GM21528 (cell line): Measurements from ENCODE around the gene WWC2.

Experiments used
- ATAC-seq: cut with Tn5 transposase; IDR thresholded peaks from one replicate; pipeline ENCODE4 v1.9.1; 2021; ENCODE audit warnings: mild to moderate bottlenecking, moderate library complexity; ENCODE audit not compliant: unreplicated experiment, low FRiP score

WWC2 gene

DNA sequence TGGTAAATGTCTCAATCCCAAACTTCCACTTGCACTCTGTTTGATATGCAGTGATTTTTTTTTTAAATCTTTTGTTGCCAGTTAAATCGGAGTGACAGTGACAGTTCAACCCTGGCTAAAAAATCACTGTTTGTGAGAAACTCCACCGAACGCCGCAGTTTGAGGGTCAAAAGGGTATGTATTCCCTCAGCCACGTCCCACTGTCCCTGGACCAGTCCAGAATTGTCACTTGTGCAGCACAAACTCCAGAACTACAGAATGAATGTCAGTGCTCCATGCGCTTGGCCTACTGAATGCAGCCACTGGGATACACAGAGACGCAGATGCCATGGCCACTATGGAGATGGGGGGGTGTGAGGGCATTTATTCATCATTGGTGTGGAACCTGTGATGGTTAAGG lies 186.8 kb downstream of the WWC2 start:
- ATAC-seq = no peak

DNA sequence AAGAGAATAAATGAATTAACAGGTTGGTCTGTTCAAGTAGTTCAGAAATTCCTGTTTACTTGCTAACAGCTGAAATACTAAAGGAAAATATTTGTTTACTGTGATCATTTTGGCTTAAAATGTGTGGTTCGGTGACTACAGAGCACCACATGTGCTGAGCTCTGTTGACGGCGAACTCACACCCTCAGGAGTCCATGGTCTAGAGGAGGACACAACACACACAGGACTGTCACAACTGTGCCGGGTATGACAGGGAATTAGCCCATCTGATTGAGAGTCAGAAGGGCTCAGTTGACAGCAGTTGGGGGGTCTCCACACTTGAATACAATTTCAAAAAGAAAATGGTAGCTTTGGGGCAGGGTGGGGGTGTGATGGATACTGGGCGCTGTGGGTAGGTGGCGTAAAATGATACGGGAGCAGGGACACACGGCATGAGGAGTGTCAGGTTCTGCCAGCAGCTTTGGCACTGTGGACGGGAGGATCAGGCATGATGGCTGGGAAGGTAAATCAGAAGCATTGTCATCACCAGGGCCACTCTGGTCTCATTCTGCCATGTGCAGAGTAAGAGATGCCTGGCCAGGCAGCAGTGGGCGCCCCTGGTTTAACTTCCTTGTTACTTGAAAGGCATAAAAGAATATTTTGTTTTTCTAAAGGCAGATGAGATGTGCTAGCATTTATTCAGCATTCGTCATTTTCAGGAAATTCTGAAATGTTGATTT lies 187.7 kb downstream of the WWC2 start:
- ATAC-seq = no peak

DNA sequence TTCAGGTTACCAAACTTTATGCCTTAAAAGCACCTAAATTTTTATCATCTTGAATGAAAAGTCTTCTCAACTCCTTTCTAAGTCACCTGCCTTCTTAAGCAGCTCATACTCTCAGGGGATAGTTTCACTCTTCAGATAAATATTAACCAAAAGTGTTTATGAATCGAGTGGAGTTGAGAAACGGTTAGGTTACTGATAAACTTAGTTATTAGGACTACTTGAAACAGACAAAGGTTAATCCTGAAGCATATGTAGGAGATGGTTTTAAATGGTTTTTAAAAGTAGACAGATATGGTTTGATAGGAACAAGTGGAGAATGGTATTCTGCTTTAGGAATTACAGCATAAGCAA lies 188.2 kb downstream of the WWC2 start:
- ATAC-seq = peak; percentile 87

DNA sequence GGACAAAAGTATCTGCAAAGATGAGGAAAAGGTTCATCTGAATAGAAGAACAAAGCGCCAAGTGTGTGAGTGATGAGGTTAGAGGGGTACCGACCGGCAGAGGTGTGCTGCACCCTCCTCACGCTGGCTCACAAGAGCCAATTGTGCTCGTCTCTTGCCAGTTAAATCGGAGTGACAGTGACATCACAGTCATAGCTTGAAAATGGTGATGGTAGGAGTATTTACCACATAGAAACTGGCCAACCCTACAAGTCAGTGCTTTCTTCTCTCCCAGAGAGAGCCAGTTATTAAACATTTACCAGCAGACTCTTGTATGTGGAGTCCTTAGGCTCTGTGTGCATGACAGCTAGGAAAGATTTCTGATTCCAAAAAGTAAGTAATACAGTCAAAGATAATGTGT lies 188.6 kb downstream of the WWC2 start:
- ATAC-seq = peak; percentile 82

DNA sequence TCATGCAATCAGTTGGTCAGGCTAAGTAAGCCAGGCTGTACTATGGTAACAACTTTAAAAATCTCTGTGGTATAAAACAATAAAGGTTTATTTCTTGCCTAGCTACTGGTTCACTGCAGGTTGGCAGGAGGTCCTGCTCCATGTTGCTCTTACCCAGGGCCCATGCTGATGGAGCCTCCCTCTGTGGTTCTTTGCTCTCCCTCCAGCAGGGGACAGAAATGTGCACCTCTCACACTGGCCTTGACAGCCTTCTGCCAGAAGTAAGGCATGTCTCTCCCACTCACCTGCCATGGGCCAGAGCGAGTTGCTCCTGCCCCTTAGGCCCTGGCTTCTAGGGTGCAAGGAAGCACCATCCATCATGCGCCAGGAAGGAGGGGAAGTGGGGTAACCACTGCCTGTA lies 189.9 kb downstream of the WWC2 start:
- no peak for ATAC-seq

DNA sequence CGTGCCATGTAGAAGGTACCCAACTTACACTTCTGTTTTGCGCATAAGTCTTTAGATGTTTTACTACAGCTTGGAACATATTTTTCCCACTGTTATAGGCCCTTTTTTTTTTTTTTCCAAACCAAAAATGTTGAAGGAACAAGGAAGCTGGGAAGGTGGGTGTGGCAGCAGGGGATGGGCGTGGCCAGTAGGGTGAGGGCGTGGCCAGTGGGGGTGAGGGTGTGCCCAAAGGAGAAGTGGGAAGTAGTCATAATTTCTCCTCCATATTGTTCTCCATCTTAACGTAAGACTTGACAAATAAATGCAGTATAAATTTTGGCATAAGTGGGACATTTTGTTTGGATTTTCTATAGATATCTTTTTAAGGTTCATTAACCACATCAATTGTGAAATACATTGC lies 190.6 kb downstream of the WWC2 start:
- no peak for ATAC-seq

DNA sequence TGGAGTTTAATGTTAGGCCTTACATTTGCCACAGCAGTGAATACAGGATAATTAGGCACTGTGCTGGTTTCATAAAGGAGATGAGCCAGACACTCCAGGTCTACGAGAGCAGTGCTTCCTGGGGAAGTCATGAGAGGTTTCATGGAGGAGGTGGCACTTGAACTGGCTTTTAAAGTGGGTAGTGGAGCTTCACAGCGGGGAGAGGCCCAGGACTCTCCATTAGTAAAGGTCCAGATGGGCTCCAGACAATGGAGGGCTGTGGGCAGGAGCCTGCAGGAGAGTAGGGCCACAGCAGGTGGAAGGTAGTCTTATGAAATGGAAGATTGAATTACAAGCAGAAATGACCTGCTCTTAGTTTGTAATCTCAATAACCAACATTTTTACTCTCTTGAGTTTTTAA lies 192.0 kb downstream of the WWC2 start:
- ATAC-seq = no peak

DNA sequence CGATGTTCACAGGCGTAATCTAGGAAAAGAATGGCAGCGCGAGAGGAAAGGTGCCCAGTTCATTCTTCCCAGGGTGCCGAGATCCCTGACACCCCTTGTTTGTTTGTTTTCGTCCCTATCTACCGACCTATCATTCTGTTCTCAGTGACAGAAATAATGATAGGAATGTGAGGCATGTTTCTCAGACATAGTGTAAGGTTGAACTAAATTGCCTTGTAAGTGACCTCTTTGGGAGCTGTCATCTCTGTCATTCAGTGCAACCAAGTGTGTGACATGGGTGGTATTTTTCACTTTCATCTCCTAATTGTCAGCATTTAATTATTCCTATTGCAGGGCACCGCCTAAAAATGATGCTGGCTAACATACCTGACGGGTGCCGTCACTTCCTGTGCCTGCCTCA lies 196.7 kb downstream of the WWC2 start:
- no peak for ATAC-seq

DNA sequence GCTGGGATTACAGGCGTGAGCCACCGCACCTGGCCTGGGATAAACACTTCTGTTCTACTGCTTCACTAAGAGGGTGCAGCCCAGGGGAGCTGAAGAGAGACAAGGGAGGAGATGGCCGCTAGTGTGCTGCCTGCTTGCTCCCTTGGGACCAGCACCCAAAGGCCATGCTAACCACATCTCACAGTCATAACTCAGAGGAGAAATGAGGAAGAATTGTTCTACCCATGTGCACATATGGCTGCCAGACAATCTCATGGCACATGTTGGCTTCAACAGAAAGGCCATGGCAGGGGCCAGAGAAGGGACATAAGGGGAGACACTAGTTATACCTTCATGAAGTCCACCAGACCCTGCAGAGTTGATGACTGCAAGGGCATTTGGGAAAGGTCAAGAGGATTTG lies 198.6 kb downstream of the WWC2 start:
- no peak for ATAC-seq

DNA sequence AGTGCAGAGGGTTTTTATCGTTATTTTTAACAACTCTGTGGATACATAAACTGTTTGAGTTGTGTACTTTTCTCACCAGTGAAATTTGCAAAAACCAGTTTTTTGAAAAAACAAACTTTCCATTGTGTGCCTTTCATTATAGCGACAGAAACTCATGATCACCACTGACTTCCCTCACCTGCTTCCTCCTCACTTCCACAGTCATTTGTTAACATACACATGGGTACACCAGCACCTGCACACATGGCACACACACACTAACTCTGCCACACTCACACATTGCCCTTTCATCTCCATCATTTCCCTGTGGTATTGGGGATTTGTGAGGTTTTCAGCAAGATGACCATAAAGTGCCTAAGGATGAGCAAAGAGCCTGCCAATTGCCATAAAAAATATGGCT lies 200.4 kb downstream of the WWC2 start:
- ATAC-seq = no peak

DNA sequence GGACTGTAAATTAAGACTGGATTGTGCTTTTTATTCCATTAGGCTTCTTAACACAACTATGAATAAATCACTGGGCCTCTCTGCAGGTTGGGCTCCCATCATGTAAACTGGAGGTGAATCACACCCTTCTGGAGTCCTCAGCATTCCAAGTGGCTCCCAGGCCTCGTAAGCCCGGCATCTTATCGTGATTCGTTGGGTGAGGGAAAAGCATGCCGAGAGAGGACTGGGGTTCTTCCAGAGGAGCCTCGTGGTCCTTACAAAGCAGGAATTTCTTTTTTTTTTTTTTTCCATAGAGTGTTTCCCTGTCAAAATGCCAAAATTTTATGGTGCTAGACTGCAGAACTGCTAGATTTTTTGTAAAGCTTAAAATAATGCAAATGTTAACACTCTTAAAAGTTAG lies 201.0 kb downstream of the WWC2 start:
- no peak for ATAC-seq

DNA sequence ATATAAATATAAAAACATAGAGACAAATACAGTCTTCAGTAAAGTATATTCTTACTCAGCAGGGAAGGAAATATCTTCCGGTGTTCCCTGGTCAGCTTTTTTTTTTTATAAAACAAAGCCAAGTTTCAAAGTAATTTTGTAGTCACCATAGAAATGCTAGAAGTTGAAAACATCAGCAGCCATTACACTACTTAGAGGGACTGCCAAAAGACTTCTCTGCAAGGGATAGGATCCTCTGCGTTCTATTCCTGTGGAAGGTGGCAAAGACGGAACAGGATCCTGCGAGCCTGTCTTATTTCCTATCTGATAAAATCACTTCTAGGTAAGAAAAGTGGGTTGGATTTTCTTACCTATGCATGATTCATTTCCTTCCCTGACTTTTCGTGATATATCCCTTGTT lies 201.6 kb downstream of the WWC2 start:
- no peak for ATAC-seq

DNA sequence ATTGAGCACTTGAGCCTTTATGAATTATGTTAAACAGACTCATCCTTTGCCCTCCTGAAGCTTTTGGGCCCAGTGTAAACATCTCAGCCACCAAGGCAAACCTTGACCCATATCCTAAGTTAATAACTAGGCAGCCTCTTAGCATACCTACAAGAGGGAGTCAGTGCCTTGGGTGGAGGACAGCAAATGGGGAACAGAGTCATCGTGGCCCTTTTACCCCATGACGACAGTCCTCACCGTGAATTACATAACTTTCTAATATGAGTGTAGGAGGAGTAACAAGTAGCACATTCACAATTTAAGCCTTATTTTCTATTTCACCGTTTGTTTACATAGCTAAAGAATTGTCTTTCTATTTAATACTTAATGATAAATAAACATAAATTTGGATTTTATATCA lies 204.2 kb downstream of the WWC2 start:
- ATAC-seq = no peak

DNA sequence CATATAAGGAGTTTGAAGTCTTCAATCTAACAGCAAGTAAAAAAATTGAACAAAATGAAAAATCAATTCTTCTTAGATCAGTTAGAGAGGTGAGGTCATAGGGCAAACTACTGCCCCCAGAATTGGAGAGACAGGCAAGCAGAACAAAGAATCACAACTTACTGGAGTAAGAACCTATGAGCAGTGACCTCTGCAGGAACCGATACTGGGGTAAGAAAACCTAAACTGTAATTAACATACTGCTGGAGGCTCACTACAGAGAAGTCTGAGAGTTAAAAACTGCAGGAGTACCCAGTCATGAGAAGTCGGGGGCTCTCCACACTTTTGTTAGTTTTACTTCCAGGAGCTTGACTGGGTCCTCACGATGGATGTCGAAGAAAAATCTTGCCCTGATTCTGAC lies 205.0 kb downstream of the WWC2 start:
- no peak for ATAC-seq

DNA sequence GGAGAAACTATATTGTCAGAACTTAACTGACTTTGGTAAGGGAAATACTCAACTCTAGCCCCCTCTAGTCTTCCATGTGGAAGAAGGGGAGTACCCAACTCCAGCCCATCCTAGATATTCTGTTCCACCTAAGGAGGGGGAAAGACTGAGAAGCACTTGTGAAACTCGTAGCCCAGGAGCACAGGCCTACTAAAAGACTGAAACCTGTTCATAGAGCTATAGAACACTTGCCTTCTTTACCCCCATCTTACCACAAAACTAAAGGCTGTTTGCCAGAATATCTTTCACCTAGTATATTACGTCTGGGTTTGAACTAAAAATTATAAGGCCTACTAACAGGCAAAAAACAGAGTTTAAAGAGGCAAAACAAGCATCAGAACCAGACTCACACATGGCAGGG lies 205.5 kb downstream of the WWC2 start:
- no peak for ATAC-seq

DNA sequence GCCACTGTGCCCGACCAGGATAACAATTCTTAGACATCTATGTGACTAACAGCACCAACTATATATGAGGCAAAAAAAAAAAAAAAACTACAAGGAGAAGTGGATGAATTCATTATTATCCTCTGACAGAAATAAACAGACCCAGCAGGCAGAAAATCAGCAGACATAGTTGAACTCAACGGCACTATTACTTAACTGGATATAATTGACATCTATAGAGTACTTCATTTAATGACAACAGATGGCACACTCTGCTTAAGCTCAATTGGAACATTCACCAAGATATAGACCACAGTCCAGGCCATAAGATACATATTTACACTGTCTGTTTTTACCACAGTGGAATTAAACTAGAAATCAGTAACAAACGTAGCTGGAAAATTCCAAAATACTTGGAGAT lies 207.8 kb downstream of the WWC2 start:
- ATAC-seq = no peak

DNA sequence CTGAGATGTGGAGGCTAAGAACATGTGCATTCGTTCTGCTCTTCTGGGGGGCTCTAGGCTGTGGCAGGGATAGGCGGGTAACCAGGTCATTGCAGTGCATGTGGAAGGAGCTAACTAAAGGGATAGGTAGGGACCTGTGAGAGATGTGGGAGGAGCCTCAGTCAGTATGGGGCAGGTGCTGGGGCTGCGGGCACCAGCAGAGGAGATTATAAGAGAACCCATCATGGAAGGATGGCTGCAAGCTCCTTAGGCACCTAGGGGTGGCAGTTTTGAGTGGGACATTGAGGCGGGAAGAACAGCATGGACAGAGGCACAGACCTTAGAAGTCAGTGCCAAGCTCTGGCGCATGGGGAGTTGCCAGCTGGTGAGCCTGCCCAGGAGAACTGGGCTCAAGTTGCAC lies 213.8 kb downstream of the WWC2 start:
- no peak for ATAC-seq

DNA sequence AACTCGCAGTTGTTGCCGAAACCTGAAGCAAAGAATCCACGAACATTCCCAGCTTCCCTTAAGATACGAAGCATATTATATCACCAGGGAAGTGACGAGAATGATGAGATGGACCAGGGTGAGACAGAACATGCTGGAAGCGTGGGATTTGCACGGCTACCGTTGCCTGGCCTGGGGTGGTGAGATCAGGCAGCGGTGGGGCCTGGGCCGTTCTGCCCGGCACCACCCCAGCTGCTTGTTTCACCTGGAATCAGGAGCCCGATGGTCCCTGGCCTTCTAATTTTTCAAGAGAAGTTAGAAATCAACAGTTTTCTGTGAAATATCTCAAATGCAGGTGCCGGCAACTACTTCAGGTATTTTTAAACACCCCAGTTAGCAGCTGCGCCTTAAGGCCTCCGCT lies 215.3 kb downstream of the WWC2 start:
- ATAC-seq = no peak

DNA sequence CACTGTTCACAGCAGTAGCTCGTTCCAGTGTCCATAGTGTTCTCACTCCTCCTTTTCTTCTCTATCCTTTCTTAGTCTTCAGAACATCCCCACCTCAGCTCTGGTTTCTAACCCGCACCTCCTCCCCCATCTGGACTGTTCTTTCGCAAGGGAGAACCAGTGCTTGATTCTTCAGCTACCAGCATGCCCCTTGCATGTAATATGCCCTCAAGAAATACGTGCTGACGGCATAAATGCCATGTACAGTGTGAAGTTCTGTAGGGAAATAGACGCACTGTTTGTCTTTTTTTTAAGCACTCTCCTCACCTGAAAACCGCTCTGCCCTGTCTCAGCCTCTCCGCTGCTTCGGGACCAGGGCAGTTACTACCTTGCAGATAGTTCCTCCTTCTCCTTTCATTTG lies 215.7 kb downstream of the WWC2 start:
- ATAC-seq = no peak

DNA sequence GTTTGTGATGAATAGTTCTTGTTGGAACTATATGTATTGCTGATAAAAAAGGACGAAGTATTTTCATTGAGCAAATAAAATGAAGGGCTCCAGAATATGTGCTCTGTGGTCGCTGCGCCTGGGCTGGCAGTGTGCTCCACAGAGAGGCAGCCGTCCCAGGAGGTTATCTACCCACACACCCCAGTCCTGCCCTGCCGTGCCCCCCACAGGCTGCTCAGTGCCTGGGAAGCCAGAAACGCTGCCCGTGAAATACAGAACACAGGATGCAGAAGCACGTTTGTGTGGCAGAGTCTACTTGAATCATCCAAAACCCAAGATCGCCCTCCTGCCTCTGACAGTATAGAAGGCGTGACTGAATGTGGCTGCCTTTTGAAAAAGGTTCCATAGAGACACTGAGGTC lies 219.6 kb downstream of the WWC2 start:
- ATAC-seq = no peak

DNA sequence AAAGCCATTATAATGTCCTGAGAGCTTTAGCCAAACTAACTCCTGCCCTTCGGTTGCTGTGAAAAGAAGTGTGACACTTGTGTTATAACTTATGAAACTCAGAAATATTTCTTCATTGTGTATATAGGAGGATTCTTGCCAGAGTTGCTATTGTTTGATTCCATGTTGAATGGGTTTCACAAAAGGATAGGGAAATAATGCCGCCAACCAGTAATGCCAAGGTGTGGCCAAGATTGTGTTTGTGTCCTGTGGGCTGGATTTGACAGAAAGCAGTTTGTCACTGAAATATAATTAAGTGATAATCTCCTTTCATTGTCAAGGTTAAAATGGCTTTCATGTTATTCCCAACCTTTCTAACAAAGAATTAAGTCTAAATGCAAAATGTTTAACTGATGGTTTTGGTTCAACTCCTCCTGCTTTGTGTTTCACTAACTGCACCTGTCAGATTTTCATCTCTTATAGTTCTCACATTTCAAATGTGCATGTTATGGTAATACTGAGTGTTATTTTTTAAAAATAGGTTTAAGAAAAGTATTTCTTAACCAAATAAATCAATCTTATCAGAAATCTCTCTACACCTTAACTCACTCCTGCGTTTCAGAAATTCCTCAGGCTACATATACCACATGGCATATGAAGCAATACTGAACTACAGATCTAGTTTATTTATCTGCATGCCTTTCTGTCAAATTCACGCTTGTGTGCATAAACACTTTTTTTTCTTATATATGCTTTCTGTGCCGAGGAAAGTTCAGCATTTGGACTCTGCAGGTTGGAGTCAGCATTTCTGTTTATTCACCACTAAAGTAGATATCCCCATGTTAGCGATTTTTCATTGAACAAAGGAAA lies 221.4 kb downstream of the WWC2 start, which contains the start of gene CLDN22:
CLDN22 (minus strand) TSS at position 66 of the 849 bp plus-strand sequence; CDS start at position 8, 58 bp downstream.
- no peak for ATAC-seq

DNA sequence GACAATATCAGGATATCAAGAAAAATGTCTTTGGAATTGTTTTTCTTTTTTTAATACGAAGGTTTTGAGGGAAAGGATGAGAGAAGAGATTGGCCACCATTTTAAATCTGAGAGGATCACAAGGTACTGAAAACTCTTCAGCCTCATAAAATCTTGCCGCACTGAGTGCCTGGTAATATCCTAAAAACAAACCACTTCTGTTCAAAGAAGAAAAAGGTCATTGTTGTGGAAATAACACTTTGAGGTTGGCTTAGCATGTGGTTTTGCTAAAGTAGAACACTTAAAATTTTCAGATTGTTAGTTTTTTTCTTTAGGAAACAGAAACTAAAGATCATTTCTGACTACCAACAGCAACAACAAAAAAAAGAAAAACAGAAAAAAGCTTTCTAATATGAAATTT lies 222.0 kb downstream of the WWC2 start:
- no peak for ATAC-seq
